NCI-H187 treated with DMSO at 0.1 percent for 48 hours (cell line): ENCODE results near the gene FAS.

Source experiments
- DNase-seq: peaks from one replicate; lab custom pipeline; 2025; lab: John Stamatoyannopoulos, UW

Gene FAS

DNA sequence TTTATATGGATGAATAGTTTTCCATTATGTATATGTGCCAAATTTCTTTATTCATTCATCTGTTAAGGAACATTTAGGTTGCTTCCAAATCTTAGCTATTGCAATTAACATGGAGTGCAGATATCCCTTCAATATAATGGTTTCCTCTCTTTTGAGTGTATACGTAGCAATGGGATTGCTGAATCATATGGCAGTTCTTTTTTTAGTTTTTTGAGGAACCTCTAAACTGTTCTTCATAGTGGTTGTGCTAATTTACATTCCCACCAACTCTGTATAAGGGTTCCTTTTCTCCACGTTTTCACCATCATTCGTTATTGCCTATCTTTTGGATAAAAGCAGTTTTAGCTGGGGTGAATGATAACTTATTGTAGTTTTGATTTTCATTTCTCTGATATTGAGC is 46.5 kb downstream of the FAS start:
- DNase-seq, result no peak

DNA sequence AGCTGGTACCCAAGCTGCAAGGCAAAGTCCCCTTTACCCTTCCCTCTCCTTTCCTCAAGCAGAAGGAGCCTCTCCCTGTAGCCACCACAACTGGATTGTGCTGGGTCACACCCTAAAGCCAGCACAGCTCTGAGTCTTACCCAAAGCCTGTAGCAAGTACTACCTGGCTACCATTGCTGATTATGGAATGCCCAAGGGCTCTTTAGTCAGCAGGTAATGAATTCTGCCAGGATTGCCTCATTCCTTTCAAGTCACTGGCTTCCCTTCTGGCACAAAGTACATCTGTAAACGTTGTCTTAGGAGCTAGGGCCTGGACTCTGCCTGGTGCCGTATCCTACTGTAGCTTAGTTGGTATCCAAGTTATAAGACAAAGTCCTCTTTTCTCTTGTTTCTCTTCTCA is 52.0 kb downstream of the FAS start:
- DNase-seq, result no peak

DNA sequence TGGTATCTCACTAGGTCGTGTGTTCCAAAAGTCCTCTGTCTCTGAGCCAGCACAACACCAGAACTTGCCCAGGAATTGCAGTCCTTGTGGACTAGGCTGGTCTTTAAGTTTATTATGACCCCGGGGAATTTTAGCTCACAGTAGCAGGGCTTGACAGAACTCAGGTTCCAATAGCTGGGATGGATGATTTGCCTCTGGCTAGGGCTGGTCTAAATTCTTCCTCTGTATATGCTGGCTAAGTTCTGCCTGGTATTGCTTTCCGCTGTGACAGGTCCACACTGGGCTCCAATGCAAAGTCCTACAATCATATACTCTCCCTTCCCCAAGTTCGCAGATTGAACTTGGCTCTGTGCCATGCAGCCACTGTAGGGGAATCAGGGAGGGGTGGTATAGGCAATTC is 52.5 kb downstream of the FAS start:
- DNase-seq, result no peak

DNA sequence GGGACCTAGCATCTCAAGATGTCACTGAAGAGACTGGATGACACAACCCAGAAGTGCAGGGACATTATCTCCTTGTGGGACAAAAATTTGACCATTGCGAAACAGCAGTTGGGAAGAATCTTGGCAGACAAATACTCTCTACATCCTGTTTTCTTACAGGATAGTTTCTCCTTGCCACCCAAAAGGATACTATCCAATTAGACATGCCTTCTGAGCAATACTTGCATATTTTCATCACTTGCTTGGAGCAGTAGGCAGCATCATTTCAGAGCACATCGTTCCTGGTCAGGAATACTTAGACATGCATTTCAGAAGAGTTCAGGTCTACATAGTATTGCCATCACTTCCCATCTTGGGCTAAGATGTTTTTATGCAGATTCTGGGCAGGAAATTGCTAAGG is 56.8 kb downstream of the FAS start:
- no peak for DNase-seq

DNA sequence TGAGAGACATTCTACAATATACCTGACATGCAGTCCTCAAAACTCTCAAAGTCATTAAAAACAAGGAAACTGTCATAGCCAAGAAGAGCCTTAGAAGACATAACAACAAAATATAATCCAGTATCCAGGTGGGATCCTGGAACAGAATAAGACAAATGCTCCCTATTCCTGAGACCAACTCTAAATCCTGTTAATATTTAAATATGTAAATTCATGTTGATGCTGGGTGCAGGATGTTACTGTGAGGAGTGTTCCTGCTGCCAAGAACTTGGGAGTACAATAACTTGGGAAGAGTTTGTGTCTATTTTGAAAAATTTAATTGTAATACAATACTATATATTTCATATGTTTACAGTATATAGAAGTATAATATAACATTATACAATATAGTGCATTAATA is 61.0 kb downstream of the FAS start:
- no peak for DNase-seq

DNA sequence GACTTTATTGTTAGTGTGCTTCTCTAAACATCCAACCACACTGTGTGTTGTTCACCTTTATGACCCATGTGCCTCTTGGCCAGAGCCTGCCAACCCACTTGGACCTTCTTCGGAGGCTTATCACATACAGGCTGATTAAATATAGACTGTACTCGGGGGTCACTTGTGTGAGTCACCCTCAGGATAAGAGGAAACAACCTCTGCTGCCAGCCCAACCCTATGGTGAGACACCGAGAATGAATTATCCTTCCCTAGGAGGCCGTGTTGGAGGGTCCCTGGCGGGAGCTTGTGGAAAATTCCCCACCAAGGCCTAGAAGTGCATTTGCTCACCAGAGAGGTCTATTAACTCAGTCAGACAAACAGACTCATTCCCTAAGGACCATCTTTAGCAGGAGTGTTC is 63.0 kb downstream of the FAS start:
- DNase-seq, result no peak

DNA sequence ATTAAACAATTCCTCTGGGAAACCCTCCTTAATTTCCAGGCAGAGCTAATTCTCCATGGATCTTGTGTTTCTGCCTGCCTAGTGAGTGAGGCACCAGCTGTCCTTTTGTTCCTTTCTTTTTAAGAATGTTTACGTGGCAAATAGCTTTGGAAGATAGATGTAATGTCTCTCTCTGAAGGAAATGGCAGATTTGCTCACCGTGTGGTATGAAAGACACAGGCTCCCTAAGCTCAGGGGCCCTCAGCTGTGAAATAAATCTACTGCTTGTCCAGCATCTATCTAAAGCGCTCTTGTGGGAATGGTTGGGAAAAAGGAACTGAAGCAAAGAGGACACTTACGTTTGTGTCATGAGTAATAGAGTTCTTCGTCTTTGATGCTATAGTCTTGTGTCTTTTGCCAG is 64.6 kb downstream of the FAS start:
- DNase-seq, result no peak

DNA sequence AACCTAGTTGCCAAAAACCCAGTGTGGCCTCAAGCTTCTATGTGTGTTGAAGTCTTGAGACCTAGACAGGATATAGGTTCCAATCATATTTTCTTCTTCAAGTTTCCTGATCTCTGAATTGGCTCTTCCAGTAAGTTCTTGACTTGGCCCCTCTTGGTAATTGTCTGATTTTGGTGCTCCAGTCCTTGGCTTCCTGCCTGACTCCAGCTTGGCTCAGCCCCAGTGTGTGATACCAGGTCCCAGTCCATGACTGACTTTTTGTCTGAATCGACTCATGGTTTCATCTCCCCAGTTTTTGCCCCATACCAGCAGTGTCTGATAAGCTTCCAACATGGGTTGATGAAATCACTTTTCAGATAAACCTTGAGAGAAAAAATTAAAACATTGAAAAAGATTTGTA is 72.3 kb downstream of the FAS start:
- no peak for DNase-seq

DNA sequence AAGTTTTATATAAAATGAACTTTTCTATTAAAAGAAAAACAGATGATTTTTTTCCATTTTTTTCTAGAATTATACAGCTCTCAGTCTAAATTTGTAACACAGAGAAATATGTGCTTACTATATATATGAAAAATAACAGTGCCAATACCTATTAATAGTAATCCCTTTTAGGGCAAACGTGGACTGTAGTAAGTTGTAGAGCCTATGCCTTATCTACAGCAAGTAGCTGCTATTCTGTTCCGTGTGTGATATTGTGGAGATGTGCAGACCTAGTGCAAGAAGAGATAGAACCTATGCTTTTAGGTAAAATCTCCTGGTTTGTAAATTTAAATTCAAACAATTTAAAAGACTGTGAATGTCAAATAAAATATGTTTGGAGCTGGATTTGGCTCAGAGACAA is 72.9 kb downstream of the FAS start:
- DNase-seq, result no peak

DNA sequence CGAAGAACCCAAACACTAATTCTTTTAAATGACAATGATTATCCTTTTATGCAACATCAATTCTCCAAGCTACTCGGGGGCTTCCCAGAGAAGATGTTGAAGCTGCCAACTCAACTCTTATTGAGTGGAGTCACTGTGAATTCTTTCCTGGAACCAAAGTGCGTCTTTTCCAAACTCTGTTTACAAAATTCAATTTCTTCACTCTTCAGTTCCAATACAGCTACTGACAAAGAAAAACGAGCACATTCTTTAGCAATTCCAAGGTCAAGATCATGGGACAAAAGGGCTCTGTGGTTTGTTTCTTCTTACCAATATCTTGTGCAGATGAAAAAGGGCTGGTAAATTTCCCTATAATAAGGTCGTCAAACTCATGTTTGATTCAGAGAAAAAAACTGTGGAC is 74.2 kb downstream of the FAS start:
- no peak for DNase-seq
